ENCODE results near the gene CERK. TPM values are rescaled to one million over a fixed set of nuclear protein-coding genes. Genes with fewer than 3 reads are reported as not detected.

The CERK gene
- total RNA-seq, 2 experiments from 2014 or later, result 38.4 to 41.8 TPM

DNA sequence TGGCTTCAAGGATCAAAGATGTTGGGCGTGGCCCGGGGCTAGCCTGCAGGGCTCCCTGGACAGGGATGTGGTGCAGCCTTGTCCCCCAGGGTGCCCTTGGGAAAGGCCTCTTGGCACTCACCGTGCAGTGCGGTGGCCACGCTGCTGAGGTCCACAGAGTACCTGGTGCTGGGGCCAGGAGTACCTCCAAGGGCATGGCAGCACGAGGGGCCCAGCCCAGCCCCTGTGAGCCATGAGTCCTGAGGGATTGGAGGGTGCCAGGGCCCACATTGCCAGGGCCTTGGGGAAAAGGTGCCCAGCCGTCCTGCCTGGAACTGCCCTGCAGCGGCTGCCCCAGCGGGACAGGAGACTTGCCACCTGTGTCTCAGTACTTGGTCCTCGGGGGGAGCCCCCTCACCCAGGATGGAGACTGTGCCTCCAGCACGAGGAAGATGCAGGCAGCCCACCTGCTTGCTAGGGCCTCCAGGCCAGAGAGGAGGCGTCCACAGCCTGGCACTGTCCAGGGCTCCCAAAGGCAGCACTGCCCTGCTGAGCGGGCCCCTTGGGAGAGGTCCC, 73.7 kb downstream of the CERK start:
- Mint-ChIP-seq H3K4me1 (ENCODE audit: low read depth) (peaks cover 21% of the 10 kb centered on the region), H3K27ac (no peak overlapping the region), H3K4me3 (no peak overlapping the region)

DNA sequence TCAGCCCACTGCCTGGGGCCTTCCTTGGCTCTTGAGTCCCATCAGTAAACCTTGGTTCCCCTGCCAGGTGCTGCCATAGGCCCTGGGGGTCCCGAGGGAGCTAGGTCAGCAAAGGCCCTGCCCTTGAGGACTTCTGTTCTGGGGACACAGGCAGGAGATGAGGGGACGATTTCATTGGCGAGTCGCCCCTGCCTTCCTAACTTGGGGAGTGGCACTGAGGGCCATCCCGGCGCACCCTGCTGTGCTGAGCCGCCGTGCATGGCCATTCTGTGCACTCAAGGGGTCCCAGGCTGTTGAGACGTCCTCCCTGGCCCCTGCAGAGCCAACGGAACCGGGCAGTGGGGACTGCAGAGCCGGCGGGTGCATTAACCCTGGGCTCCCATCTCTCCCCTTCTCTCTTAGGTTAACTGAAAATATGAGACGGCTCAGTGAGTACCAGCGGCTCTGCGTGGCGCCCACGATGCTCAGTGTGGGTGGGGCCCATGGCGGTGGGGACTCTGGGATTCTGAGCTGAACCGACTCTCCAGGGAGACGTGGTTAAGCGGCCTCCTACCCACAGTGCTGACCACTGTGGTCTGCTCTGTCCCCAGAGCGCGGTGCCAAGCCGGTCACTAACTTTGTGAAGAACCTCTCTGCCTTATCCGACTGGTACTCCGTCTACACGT, 74.5 kb downstream of the CERK start:
- CTCF ChIA-PET, result no interaction called here
- POLR2A ChIA-PET, result no interaction called here
- Mint-ChIP-seq H3K27ac (no peak overlapping the region), H3K27me3 (no peaks in the 10 kb centered on the region), H3K36me3 (ENCODE audit: low read depth) (peaks cover 2% of the 10 kb centered on the region), H3K9me3 (no peaks in the 10 kb centered on the region), H3K4me3 (no peak overlapping the region), H3K4me1 (ENCODE audit: low read depth) (peaks cover 21% of the 10 kb centered on the region)
- no peak for DNase-seq
- intact Hi-C loops (cut with micrococcal nuclease), result no loop called here
- ATAC-seq, result no peak
- TF ChIP-seq, protein P1, sequence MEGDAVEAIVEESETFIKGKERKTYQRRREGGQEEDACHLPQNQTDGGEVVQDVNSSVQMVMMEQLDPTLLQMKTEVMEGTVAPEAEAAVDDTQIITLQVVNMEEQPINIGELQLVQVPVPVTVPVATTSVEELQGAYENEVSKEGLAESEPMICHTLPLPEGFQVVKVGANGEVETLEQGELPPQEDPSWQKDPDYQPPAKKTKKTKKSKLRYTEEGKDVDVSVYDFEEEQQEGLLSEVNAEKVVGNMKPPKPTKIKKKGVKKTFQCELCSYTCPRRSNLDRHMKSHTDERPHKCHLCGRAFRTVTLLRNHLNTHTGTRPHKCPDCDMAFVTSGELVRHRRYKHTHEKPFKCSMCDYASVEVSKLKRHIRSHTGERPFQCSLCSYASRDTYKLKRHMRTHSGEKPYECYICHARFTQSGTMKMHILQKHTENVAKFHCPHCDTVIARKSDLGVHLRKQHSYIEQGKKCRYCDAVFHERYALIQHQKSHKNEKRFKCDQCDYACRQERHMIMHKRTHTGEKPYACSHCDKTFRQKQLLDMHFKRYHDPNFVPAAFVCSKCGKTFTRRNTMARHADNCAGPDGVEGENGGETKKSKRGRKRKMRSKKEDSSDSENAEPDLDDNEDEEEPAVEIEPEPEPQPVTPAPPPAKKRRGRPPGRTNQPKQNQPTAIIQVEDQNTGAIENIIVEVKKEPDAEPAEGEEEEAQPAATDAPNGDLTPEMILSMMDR (IDR thresholded peaks at IDR 0.05), result no peak

More for the DNA sequence above, 73.7 kb downstream of the CERK start:
- ChIA-PET POLR2A (no interaction called here), CTCF (no interaction called here)
- intact Hi-C loops (cut with micrococcal nuclease), result no loop called here
- TF ChIP-seq, protein P1 (IDR thresholded peaks at IDR 0.05), result no peak
- no peak for ATAC-seq
- Mint-ChIP-seq H3K36me3 (ENCODE audit: low read depth) (peaks cover 2% of the 10 kb centered on the region), H3K9me3 (no peaks in the 10 kb centered on the region), H3K27me3 (no peaks in the 10 kb centered on the region)
- DNase-seq, result no peak

DNA sequence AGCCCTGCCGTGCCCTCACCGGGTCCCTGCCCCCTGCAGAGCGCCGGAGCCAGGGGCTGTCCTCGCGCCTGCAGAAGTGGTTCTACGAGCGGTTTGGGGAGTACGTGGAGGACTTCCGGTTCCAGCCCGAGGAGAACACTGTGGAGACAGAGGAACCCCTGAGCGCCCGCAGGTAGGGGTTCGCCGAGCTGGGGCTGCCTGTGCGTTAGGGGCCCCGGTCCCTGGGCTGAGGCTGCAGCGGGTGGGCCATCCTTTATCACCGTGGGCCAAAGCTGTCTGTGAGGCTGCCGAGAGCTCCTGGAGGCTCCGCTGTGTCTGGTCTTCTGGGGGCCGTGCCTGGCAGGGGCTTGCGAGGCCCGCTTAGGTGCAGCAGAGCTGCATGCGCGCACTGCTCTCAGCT, 75.1 kb downstream of the CERK start:
- intact Hi-C loops (cut with micrococcal nuclease), result no loop called here
- Mint-ChIP-seq H3K9me3 (no peaks in the 10 kb centered on the region), H3K4me3 (no peak overlapping the region), H3K36me3 (ENCODE audit: low read depth) (peaks cover 2% of the 10 kb centered on the region), H3K27me3 (no peaks in the 10 kb centered on the region), H3K27ac (no peak overlapping the region), H3K4me1 (ENCODE audit: low read depth) (peaks cover 21% of the 10 kb centered on the region)
- ChIA-PET POLR2A (no interaction called here), CTCF (no interaction called here)
- TF ChIP-seq, protein P1 (IDR thresholded peaks at IDR 0.05), result no peak
- no peak for DNase-seq
- ATAC-seq, result no peak

DNA sequence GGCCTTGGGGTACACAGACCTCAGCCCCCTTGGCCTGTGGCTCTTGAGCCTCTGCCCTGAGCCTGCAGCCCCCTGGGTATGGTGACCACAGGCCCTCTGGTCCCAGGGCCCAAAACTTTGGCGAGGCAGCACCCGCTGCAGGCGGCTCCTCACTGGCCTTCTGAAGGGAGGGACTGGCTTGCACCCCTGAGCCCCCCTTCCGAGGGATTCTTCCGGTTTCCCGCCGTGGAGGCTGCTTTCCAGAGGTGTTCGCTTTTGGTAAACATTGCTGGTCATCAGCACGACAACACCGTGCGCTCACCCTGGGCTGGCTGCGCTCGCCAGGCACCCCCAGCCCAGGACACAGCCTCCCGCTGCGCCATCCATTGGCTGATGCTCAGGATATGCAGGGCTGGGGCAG, 75.8 kb downstream of the CERK start:
- Mint-ChIP-seq H3K36me3 (ENCODE audit: low read depth) (peaks cover 2% of the 10 kb centered on the region), H3K27me3 (no peaks in the 10 kb centered on the region), H3K4me3 (no peak overlapping the region), H3K27ac (no peak overlapping the region), H3K4me1 (ENCODE audit: low read depth) (peaks cover 21% of the 10 kb centered on the region), H3K9me3 (no peaks in the 10 kb centered on the region)
- ChIA-PET POLR2A (no interaction called here), CTCF (no interaction called here)
- intact Hi-C loops (cut with micrococcal nuclease), result no loop called here
- no peak for DNase-seq
- ATAC-seq, result no peak
- TF ChIP-seq, protein P1 (IDR thresholded peaks at IDR 0.05), result no peak

DNA sequence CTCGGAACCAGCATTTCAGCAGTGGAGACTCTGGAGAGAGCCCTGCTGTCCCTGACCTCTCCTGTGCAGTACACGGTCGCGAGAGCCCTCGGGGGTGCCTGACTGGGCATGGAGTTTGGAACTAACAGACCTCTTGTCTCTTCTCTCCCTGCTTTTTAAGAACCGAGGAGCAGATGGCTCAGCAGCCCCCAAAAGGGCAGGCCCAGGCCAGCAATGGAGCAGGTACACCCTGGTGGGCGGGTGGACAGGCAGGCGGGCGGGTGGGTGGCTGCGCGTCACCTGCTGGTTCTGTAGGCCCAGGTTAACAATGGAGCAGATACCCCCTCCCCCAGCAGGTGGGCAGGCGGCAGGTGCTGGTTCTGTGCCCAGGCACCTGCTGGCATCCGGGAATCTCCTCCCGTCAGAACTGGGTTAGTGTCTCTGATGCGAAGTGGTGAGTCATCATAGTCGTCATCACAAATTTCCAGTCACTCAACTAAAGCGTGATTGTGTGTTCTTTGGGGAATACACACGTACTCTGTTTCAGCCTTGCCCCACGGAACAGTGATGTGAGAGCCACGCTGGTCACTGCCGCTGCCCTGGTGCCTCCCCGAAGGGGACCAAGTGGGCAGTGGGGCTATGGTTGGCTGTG, 76.7 kb downstream of the CERK start:
- H3K4me3 Mint-ChIP-seq, result no peak overlapping the region
- peak; percentile 82 for ATAC-seq

More for the DNA sequence above, 76.7 kb downstream of the CERK start:
- peak overlapping the region; percentile 37 for H3K27ac Mint-ChIP-seq
- ChIA-PET POLR2A (no interaction called here), CTCF (no interaction called here)
- peak; percentile 47 for DNase-seq
- no peaks in the 10 kb centered on the region for H3K27me3 Mint-ChIP-seq
- peaks cover 2% of the 10 kb centered on the region for H3K36me3 Mint-ChIP-seq (ENCODE audit: low read depth)
- H3K4me1 Mint-ChIP-seq (ENCODE audit: low read depth), result peaks cover 21% of the 10 kb centered on the region
- intact Hi-C loops (cut with micrococcal nuclease), result no loop called here
- TF ChIP-seq, protein P1 (IDR thresholded peaks at IDR 0.05), result no peak
- H3K9me3 Mint-ChIP-seq, result no peaks in the 10 kb centered on the region
